SU-DHL-6 (cell line): ENCODE data around the gene RAPGEF4.

Experiments
- H2AFZ ChIP-seq: fragments of 200-600 bp; sonication (generic); 2 replicates; pipeline ENCODE4 v1.6.1; 2014; ENCODE audit warnings: low read depth, mild to moderate bottlenecking, moderate library complexity, mixed read lengths, antibody characterized with exemption, low read length; ENCODE audit not compliant: severe bottlenecking
- H3F3A ChIP-seq: fragments of 200-600 bp; shearing (Covaris generic); 2 replicates; pipeline ENCODE4 v1.6.0; 2016; ENCODE audit warnings: antibody characterized with exemption, mild to moderate bottlenecking; ENCODE audit not compliant: insufficient read depth
- H3K27ac ChIP-seq: fragments of 200-600 bp; sonication (generic); 2 replicates; pipeline ENCODE4 v1.5.1; 2016; ENCODE audit warnings: low read depth, mild to moderate bottlenecking, low read length, moderate library complexity, mixed read lengths
- H3K27me3 ChIP-seq: fragments of 200-600 bp; sonication (generic), shearing (Covaris generic); 2 replicates; pipeline ENCODE4 v1.6.0; 2014; ENCODE audit warnings: mild to moderate bottlenecking, low read length
- H3K36me3 ChIP-seq: fragments of 200-600 bp; sonication (generic); 2 replicates; pipeline ENCODE4 v1.6.1; 2014; ENCODE audit warnings: mild to moderate bottlenecking, low read length, mixed read lengths
- H3K4me2 ChIP-seq: fragments of 300-600, 200-600 bp; shearing (Covaris generic), sonication (generic); 2 replicates; pipeline ENCODE4 v1.6.0; 2014; ENCODE audit warnings: low read length, low read depth, mild to moderate bottlenecking; ENCODE audit not compliant: poor library complexity, severe bottlenecking
- H3K4me3 ChIP-seq: fragments of 200-600 bp; sonication (generic); 2 replicates; pipeline ENCODE4 v1.5.1; 2014; ENCODE audit warnings: antibody characterized with exemption, low read length, mild to moderate bottlenecking, mixed read lengths; ENCODE audit not compliant: insufficient read depth, poor library complexity, severe bottlenecking
- H3K79me2 ChIP-seq: fragments of 200-600 bp; sonication (generic); 2 replicates; pipeline ENCODE4 v1.6.1; 2014; ENCODE audit warnings: mild to moderate bottlenecking, low read length, moderate library complexity; ENCODE audit not compliant: insufficient read depth
- H3K9ac ChIP-seq: fragments of 200-600 bp; sonication (generic); 2 replicates; pipeline ENCODE4 v1.7.0; 2014; ENCODE audit warnings: mild to moderate bottlenecking, low read length
- H3K9me2 ChIP-seq: fragments of 200-600 bp; sonication (generic); replicated peaks from 2 replicates; pipeline ENCODE4 v1.6.1; 2014; ENCODE audit warnings: low read length; ENCODE audit not compliant: insufficient read depth
- H3K9me3 ChIP-seq: fragments of 200-600 bp; sonication (generic); 2 replicates; pipeline ENCODE4 v1.6.1; 2014; ENCODE audit warnings: low read length, mixed read lengths; ENCODE audit not compliant: insufficient read depth
- H4K20me1 ChIP-seq: fragments of 200-600 bp; sonication (generic); 2 replicates; pipeline ENCODE4 v1.6.1; 2014; ENCODE audit warnings: low read depth, mild to moderate bottlenecking, antibody characterized with exemption, low read length, moderate library complexity, mixed read lengths
- EZH2phosphoT487 ChIP-seq: fragments of 200-600 bp; sonication (generic), shearing (Covaris generic); conservative IDR thresholded peaks from 2 replicates; pipeline ENCODE4 v1.6.1; 2018; ENCODE audit warnings: mild to moderate bottlenecking, antibody characterized with exemption, low read length, moderate library complexity, mixed read lengths
- TF ChIP-seq, protein P1 (sequence below): fragments of 200-600 bp; sonication (generic); IDR thresholded peaks from one replicate; pipeline ENCODE4 v1.5.1; 2017; ENCODE audit warnings: antibody characterized with exemption, mild to moderate bottlenecking, low read length, moderate library complexity; ENCODE audit not compliant: insufficient read depth, poor library complexity, severe bottlenecking

RAPGEF4 gene

DNA sequence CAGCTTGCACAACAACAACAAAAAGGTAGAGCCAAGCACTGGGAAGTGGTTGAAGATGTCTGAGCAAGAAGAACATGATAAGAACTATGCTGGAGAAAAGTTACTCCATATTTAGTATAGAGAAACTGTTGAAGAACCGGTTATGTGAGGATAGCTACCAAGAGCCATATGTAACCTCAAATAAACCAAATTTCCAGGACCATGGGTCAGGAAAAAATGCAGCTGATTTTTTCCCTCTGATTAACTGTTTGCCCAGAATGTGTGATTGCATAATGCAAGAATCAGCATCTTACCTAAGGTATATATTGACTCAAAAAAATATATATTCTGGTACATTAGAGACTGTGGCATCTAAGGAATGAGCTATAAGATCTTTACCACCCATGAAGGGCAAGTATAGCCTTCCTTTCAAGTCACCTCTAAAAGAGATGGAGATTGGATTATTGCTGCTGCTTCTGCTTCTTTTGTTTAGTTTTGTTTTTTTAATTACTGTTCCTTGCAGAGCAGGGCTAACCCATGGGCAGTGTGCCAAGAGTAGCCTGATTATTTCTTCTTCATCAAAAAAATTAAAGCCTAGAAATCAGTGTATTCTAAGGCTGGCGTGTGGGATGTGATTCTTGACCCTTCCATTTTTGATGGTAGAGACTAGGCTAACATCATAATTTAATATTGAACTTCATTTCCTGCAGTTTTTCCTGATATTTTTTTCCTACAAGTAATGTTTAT is 263.1 kb downstream of the RAPGEF4 start:
- no peaks in the 10 kb centered on the region for H3F3A ChIP-seq

DNA sequence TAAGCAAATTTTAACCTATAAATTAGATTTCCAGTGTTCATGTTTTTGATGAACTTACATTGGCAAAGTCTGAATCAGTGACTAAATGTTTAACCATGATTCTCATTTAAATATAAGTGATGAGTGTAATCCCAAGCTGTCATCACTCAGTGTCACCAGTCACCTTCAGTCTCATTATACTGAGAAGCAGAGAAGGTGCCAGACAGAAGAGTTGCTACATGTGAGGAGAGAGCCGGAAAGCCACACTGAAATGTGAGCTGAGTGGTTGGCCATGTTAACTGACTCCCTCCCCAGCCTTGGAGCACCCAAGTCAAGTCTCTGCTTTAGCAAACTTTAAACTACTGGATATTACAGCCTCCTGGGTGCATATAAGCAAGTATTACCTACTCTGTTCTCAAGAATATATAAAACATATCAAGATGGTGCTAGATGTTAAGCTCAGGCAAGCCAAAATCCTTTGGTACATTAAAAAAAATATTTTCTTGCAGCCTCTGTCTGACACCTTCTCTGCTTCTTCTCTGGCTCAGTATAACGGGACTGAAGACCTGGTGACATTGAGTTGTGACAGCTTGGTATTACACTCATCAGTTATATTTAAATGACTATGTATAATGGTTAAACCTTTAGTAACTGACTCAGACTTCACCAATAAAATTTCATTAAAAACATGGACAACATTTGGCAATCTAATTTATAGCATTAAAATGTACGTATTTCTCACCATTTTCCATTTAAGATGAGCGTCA is 264.2 kb downstream of the RAPGEF4 start:
- no peaks in the 10 kb centered on the region for H3K79me2 ChIP-seq
- H2AFZ ChIP-seq, result no peak overlapping the region
- no peaks in the 10 kb centered on the region for H3F3A ChIP-seq
- no peaks in the 10 kb centered on the region for H3K36me3 ChIP-seq
- no peak overlapping the region for H3K4me2 ChIP-seq
- H3K9me3 ChIP-seq, result no peaks in the 10 kb centered on the region
- H3K9ac ChIP-seq, result no peak overlapping the region
- H3K4me3 ChIP-seq, result no peak overlapping the region
- no peaks in the 10 kb centered on the region for H3K27me3 ChIP-seq
- no peaks in the 10 kb centered on the region for H3K9me2 ChIP-seq
- no peak overlapping the region for H3K27ac ChIP-seq
- no peak for TF ChIP-seq EZH2phosphoT487
- TF ChIP-seq, protein P1, sequence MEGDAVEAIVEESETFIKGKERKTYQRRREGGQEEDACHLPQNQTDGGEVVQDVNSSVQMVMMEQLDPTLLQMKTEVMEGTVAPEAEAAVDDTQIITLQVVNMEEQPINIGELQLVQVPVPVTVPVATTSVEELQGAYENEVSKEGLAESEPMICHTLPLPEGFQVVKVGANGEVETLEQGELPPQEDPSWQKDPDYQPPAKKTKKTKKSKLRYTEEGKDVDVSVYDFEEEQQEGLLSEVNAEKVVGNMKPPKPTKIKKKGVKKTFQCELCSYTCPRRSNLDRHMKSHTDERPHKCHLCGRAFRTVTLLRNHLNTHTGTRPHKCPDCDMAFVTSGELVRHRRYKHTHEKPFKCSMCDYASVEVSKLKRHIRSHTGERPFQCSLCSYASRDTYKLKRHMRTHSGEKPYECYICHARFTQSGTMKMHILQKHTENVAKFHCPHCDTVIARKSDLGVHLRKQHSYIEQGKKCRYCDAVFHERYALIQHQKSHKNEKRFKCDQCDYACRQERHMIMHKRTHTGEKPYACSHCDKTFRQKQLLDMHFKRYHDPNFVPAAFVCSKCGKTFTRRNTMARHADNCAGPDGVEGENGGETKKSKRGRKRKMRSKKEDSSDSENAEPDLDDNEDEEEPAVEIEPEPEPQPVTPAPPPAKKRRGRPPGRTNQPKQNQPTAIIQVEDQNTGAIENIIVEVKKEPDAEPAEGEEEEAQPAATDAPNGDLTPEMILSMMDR, result no peak
- H4K20me1 ChIP-seq, result no peaks in the 10 kb centered on the region

More for the DNA sequence above, 263.1 kb downstream of the RAPGEF4 start:
- Histone ChIP-seq H3K27me3 (no peaks in the 10 kb centered on the region), H3K27ac (no peak overlapping the region), H3K4me2 (no peak overlapping the region), H4K20me1 (no peaks in the 10 kb centered on the region), H3K9ac (no peak overlapping the region), H3K4me3 (no peak overlapping the region), H3K79me2 (no peaks in the 10 kb centered on the region), H2AFZ (no peak overlapping the region), H3K9me3 (no peaks in the 10 kb centered on the region), H3K36me3 (no peaks in the 10 kb centered on the region), H3K9me2 (no peaks in the 10 kb centered on the region)
- no peak for TF ChIP-seq EZH2phosphoT487
- TF ChIP-seq, protein P1, result no peak

DNA sequence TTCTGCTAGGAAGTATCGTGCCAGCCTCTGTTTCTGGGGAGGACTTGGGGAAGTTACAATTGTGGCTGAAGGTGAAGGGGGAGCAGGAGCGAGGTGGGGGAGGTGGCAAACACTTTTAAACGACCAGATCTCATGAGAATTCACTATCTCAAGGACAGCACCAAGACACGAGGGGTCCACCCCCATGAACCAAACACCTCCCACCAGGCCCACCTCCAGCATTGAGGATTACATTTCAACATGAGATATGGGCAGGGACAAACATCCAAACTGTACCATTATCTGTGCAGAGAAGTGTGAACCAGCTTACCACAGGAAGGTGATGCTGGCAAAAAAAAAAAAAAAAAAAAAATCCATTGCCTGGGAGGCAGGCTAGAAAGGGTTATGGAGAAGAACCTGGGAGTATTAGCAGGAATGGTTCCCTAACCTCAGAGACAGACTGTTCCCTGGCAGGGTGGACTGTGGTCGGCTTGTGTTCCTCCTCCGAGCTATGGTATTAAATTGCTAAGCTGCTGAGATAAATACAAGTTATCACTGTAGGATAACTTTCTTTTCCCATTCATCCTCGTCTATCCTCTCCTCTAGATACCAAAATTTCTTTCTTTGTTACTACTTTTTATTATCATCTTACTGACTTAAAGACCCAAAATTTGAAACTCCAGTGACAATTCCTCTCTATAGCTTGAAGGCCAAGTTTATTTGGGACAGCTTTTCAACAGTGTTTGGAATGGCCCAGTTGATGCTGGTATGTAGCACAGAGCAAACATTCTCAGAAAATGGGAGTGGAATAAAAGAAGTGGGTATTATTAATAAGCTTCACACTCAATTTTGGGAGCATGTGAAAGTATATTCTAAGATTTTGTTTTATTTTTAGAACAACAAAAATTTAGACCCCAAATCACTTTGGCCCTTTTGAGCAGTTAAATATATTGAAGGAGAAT is 266.3 kb downstream of the RAPGEF4 start:
- no peaks in the 10 kb centered on the region for H3K9me3 ChIP-seq
- no peaks in the 10 kb centered on the region for H3K9me2 ChIP-seq
- no peak overlapping the region for H3K9ac ChIP-seq
- H3K4me2 ChIP-seq, result no peak overlapping the region
- no peak overlapping the region for H3K4me3 ChIP-seq
- TF ChIP-seq EZH2phosphoT487, result no peak
- H2AFZ ChIP-seq, result no peak overlapping the region
- no peaks in the 10 kb centered on the region for H3F3A ChIP-seq
- H3K36me3 ChIP-seq, result no peaks in the 10 kb centered on the region
- H3K79me2 ChIP-seq, result no peaks in the 10 kb centered on the region
- no peaks in the 10 kb centered on the region for H4K20me1 ChIP-seq
- no peak overlapping the region for H3K27ac ChIP-seq
- H3K27me3 ChIP-seq, result no peaks in the 10 kb centered on the region
